Measurements from ENCODE around the gene TNFSF18. TPM values are rescaled to one million over a fixed set of nuclear protein-coding genes. Genes with fewer than 3 reads are reported as not detected.

Gene TNFSF18, protein sequence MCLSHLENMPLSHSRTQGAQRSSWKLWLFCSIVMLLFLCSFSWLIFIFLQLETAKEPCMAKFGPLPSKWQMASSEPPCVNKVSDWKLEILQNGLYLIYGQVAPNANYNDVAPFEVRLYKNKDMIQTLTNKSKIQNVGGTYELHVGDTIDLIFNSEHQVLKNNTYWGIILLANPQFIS
- total RNA-seq (not detected in 2 replicates), polyA plus RNA-seq (not detected in 2 replicates), polyA minus RNA-seq (not detected in 2 replicates)
- 0.07 TPM for total RNA-seq (2013)

DNA sequence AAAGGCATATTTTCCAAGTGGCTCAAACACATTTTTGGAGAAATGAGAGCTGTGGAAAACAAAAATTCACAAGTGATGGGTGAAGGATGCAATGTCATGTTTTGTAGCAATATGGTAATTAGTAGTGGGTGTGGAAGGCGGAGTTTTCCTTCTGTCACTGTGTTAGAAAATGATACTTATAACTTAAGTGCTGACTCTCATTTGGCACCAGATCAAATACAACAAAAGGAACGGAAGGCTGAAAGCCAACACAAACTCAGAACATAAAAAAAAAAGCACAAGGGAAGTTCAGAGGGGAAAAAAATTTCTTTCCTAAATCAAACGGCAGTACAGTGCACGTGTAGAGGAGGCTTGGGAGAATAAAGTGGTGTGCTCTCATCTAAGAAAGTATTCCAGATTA lies at the start of gene TNFSF18:
TNFSF18 (minus strand) TSS at position 77 of the 400 bp plus-strand sequence; CDS start at position 32, 45 bp downstream.
- H3K4me2 ChIP-seq (replicated peaks; ENCODE audit: low read depth, low read length, poor library complexity, severe bottlenecking): no peak within 1 kb of the TSS
- POLR2A ChIA-PET: no interaction called here
- peaks cover 32% of the 10 kb centered on the region for H3K4me1 Mint-ChIP-seq

DNA sequence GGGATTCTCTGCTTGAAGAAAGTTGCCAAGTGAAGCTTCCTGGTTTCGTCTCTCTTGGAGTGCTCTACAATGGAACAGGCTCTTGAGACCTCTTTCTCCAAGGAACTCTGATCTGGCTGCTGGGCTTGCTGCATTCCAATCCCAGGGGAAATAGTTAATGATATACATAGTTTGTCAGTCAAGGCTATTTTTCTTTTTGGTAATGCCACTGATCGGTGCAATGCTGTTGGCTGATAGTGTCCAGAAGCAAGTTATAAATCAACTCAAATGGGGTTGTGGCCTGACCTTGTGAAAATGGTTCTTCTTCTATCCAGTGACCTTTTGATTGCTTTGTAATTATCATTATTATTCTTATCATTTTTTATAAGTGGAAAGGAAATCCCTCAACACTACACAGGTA lies 48.4 kb upstream of the TNFSF18 start:
- no peak overlapping the region for H3K4me3 Mint-ChIP-seq
- CTCF ChIA-PET: no interaction called here
- no peak overlapping the region for H3K27ac Mint-ChIP-seq
- Histone ChIP-seq H3K79me2 (ENCODE audit: control insufficient read depth, insufficient read depth, low read length) (no peaks in the 10 kb centered on the region), H3K4me3 (ENCODE audit: control extremely low read depth in 1 of 5, extremely low read depth in 1 of 5, insufficient read depth in 1 of 5, low read depth in 2 of 5, low read length in 4 of 5) (no peak overlapping the region), H3K9me3 (ENCODE audit: control extremely low read depth in 1 of 3, control insufficient read depth in 2 of 3, insufficient read depth in 1 of 3, low read length in 2 of 3) (peaks cover 0 to 13% (median 11%) of the 10 kb centered on the region in 3 donors), H3K9ac (ENCODE audit: low read length) (no peak overlapping the region), H4K20me1 (ENCODE audit: control insufficient read depth, insufficient read depth, low read length, poor library complexity, severe bottlenecking) (no peaks in the 10 kb centered on the region), H3K4me1 (ENCODE audit: control insufficient read depth in 2 of 2, insufficient read depth in 2 of 2, low read length in 2 of 2) (no peaks in the 10 kb centered on the region), H3K36me3 (replicated peaks in 1 of 2; ENCODE audit: control extremely low read depth in 1 of 2, control insufficient read depth in 1 of 2, extremely low read depth in 1 of 2, insufficient read depth in 2 of 2, low read length in 1 of 2) (no peaks in the 10 kb centered on the region), H3K4me2 (replicated peaks; ENCODE audit: low read depth, low read length, poor library complexity, severe bottlenecking) (no peak overlapping the region), H3K27me3 (replicated peaks in 1 of 4; ENCODE audit: control extremely low read depth in 1 of 4, control insufficient read depth in 3 of 4, insufficient read depth in 4 of 4, low read length in 3 of 4) (no peaks in the 10 kb centered on the region), H2AFZ (ENCODE audit: insufficient read depth, low read depth, low read length, poor library complexity, severe bottlenecking) (no peak overlapping the region), H3K27ac (ENCODE audit: low read length in 2 of 2) (no peak overlapping the region)
- peaks cover 8% of the 10 kb centered on the region for H3K9me3 Mint-ChIP-seq (ENCODE audit: insufficient read depth)
- intact Hi-C loops (cut with micrococcal nuclease): no loop called here
- POLR2A ChIA-PET: no interaction called here
- ATAC-seq (ENCODE audit: low read depth) (no peak), DNase-seq (no peak)
- no peak for TF ChIP-seq EZH2 (IDR thresholded peaks at IDR 0.05; ENCODE audit: borderline replicate concordance, insufficient read depth, low read depth, low read length, poor library complexity, severe bottlenecking)
- WGBS (ENCODE audit: insufficient coverage): 100% methylated on average over 1 of the region's 2 CpGs
- no peaks in the 10 kb centered on the region for H3K4me1 Mint-ChIP-seq
- H3K27me3 Mint-ChIP-seq: no peaks in the 10 kb centered on the region

More for the DNA sequence above, at the start of gene TNFSF18:
- Histone ChIP-seq H3K27ac (ENCODE audit: low read length in 2 of 2) (no peak within 1 kb of the TSS), H3K9ac (ENCODE audit: low read length) (no peak within 1 kb of the TSS), H3K36me3 (replicated peaks in 1 of 2; ENCODE audit: control extremely low read depth in 1 of 2, control insufficient read depth in 1 of 2, extremely low read depth in 1 of 2, insufficient read depth in 2 of 2, low read length in 1 of 2) (no peaks in the 10 kb centered on the region), H3K79me2 (ENCODE audit: control insufficient read depth, insufficient read depth, low read length) (no peaks in the 10 kb centered on the region), H3K9me3 (ENCODE audit: control extremely low read depth in 1 of 3, control insufficient read depth in 2 of 3, insufficient read depth in 1 of 3, low read length in 2 of 3) (no peaks in the 10 kb centered on the region), H2AFZ (ENCODE audit: insufficient read depth, low read depth, low read length, poor library complexity, severe bottlenecking) (no peak within 1 kb of the TSS), H3K4me3 (ENCODE audit: control extremely low read depth in 1 of 5, extremely low read depth in 1 of 5, insufficient read depth in 1 of 5, low read depth in 2 of 5, low read length in 4 of 5) (no peak within 1 kb of the TSS), H3K27me3 (replicated peaks in 1 of 4; ENCODE audit: control extremely low read depth in 1 of 4, control insufficient read depth in 3 of 4, insufficient read depth in 4 of 4, low read length in 3 of 4) (no peaks in the 10 kb centered on the region), H3K4me1 (ENCODE audit: control insufficient read depth in 2 of 2, insufficient read depth in 2 of 2, low read length in 2 of 2) (peaks cover 14 to 22% of the 10 kb centered on the region in 2 donors), H4K20me1 (ENCODE audit: control insufficient read depth, insufficient read depth, low read length, poor library complexity, severe bottlenecking) (no peaks in the 10 kb centered on the region)
- no peak for TF ChIP-seq EZH2 (IDR thresholded peaks at IDR 0.05; ENCODE audit: borderline replicate concordance, insufficient read depth, low read depth, low read length, poor library complexity, severe bottlenecking)
- TF ChIP-seq, protein P1, sequence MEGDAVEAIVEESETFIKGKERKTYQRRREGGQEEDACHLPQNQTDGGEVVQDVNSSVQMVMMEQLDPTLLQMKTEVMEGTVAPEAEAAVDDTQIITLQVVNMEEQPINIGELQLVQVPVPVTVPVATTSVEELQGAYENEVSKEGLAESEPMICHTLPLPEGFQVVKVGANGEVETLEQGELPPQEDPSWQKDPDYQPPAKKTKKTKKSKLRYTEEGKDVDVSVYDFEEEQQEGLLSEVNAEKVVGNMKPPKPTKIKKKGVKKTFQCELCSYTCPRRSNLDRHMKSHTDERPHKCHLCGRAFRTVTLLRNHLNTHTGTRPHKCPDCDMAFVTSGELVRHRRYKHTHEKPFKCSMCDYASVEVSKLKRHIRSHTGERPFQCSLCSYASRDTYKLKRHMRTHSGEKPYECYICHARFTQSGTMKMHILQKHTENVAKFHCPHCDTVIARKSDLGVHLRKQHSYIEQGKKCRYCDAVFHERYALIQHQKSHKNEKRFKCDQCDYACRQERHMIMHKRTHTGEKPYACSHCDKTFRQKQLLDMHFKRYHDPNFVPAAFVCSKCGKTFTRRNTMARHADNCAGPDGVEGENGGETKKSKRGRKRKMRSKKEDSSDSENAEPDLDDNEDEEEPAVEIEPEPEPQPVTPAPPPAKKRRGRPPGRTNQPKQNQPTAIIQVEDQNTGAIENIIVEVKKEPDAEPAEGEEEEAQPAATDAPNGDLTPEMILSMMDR (IDR thresholded peaks at IDR 0.05): no peak
- DNase-seq (no peak), ATAC-seq (ENCODE audit: low read depth) (no peak)
- no peak within 1 kb of the TSS for H3K4me3 Mint-ChIP-seq
- WGBS (ENCODE audit: insufficient coverage): no CpG with 5 or more reads among the region's 4 CpGs
- H3K27me3 Mint-ChIP-seq: peaks cover 9% of the 10 kb centered on the region
- no peak within 1 kb of the TSS for H3K27ac Mint-ChIP-seq
- no peaks in the 10 kb centered on the region for H3K9me3 Mint-ChIP-seq (ENCODE audit: insufficient read depth)
- intact Hi-C loops (cut with micrococcal nuclease): loop anchor here (5.0 kb wide), 1 partner anchor 34 kb away; no protein-coding TSS in a partner anchor
- CTCF ChIA-PET: no interaction called here
